HG03469 (cell line): ENCODE results near the gene ENDOG.
A peak's percentile ranks its signal among the peaks of the same experiment; 100 is the strongest.
"Not testable (repeated sequence)": the region's sequence is repeated elsewhere in the genome, so short reads cannot be mapped to it uniquely, and the experiment has no call there.

Experiments
- ATAC-seq: cut with Tn5 transposase; IDR thresholded peaks from one replicate; pipeline ENCODE4 v1.9.1; 2021; ENCODE audit warnings: mild to moderate bottlenecking, moderate library complexity, moderate number of reproducible peaks; ENCODE audit not compliant: unreplicated experiment

Gene ENDOG

GRCh38 chr9:128818099-128818838, at the start of gene ENDOG:
TSS of gene ENDOG (plus strand) at chr9:128818500. CDS start at chr9:128818685, 185 bp downstream.
- peak; percentile 80 for ATAC-seq

GRCh38 chr9:128768606-128769005, 49.7 kb upstream of the ENDOG start:
- no peak for ATAC-seq

GRCh38 chr9:128770286-128771030, 47.8 kb upstream of the ENDOG start:
- ATAC-seq = no peak

GRCh38 chr9:128771094-128771721, 47.1 kb upstream of the ENDOG start:
- peak; percentile 7 for ATAC-seq

GRCh38 chr9:128771745-128772519, 46.4 kb upstream of the ENDOG start, which contains the start of gene ZER1:
TSS of gene ZER1 (minus strand) at chr9:128771927. CDS start at chr9:128755565, 16,362 bp downstream.
- ATAC-seq = peak; percentile 63

- no peak for ATAC-seq
Measured at GRCh38 chr9:128773049-128773448, 45.3 kb upstream of the ENDOG start.

GRCh38 chr9:128774804-128775203, 43.5 kb upstream of the ENDOG start:
- no peak for ATAC-seq

GRCh38 chr9:128780093-128780492, 38.2 kb upstream of the ENDOG start:
- ATAC-seq = not testable (repeated sequence)

GRCh38 chr9:128781187-128782070, 36.9 kb upstream of the ENDOG start:
- no peak for ATAC-seq

- no peak for ATAC-seq
Measured at GRCh38 chr9:128782669-128783068, 35.6 kb upstream of the ENDOG start.

GRCh38 chr9:128785427-128785826, 32.9 kb upstream of the ENDOG start:
- ATAC-seq = no peak

GRCh38 chr9:128786681-128787601, 31.4 kb upstream of the ENDOG start, which contains the start of gene TBC1D13:
TSS of gene TBC1D13 (plus strand) at chr9:128787253. CDS start at chr9:128787354, 101 bp downstream.
- peak; percentile 57 for ATAC-seq

GRCh38 chr9:128787659-128788058, 30.6 kb upstream of the ENDOG start:
- no peak for ATAC-seq

- ATAC-seq = no peak
Measured at GRCh38 chr9:128788445-128788844, 29.9 kb upstream of the ENDOG start.

- no peak for ATAC-seq
Measured at GRCh38 chr9:128790536-128790935, 27.8 kb upstream of the ENDOG start.

GRCh38 chr9:128792134-128792533, 26.2 kb upstream of the ENDOG start:
- no peak for ATAC-seq

GRCh38 chr9:128792978-128793686, 25.2 kb upstream of the ENDOG start:
- no peak for ATAC-seq

GRCh38 chr9:128794961-128795360, 23.3 kb upstream of the ENDOG start:
- ATAC-seq = not testable (repeated sequence)
